ENCODE data around the gene TRIM36. TPM values are rescaled to one million over a fixed set of nuclear protein-coding genes. Genes with fewer than 3 reads are reported as not detected.

Gene TRIM36, protein sequence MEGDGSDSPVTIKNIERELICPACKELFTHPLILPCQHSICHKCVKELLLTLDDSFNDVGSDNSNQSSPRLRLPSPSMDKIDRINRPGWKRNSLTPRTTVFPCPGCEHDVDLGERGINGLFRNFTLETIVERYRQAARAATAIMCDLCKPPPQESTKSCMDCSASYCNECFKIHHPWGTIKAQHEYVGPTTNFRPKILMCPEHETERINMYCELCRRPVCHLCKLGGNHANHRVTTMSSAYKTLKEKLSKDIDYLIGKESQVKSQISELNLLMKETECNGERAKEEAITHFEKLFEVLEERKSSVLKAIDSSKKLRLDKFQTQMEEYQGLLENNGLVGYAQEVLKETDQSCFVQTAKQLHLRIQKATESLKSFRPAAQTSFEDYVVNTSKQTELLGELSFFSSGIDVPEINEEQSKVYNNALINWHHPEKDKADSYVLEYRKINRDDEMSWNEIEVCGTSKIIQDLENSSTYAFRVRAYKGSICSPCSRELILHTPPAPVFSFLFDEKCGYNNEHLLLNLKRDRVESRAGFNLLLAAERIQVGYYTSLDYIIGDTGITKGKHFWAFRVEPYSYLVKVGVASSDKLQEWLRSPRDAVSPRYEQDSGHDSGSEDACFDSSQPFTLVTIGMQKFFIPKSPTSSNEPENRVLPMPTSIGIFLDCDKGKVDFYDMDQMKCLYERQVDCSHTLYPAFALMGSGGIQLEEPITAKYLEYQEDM
- polyA plus RNA-seq (ENCODE audit: insufficient read length in 4 of 4): 1 to 10 TPM; 2.3 to 3.4 (median 2.9) TPM

DNA sequence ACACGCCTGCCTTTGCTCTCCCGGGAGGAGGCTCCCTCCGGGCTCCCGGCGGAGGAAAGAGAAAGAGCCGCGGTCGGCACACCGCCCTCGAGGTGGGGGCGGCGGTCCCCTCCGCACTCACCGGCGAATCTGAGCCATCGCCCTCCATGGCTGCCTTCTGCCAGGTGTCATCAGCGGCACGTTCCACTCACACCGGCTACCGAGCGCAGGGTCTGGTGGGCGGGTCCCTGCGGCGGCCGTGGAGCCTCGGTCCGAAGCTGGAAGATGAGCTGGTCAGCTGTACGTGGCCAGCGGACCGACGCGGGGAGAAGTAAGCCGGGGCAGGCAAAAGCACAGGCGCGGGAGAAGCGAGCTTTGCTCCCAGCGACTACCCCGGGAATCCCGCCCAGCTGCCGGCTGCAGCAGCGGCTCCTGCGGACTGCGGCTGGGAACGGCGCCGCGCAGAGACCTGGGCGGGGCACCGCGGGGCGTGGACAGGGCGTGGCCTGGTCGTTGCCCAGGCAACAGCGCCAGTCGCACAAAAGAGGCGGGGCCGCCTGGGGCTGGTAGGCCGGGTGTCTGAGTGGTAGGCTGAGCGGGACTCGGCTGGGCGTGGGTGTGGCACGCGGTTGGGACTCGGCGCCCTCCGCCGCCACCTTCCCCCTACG is at the start of gene TRIM36:
TRIM36 (minus strand) TSS at position 422 of the 647 bp plus-strand sequence; CDS start at position 148, 274 bp downstream.
- DNase-seq (ENCODE audit: low read depth in 4 of 4, low spot score in 3 of 4): peak; percentile 69 to 81 (median 72)

- DNase-seq (ENCODE audit: low read depth in 4 of 4, low spot score in 3 of 4): no peak
Measured at GRCh38 chr5:115214541-115214940, 44.8 kb upstream of the TRIM36 start.

GRCh38 chr5:115209279-115209678 is 39.6 kb upstream of the TRIM36 start:
- DNase-seq (ENCODE audit: low read depth in 4 of 4, low spot score in 3 of 4): peak; percentile 3 to 35 (median 14)

DNA sequence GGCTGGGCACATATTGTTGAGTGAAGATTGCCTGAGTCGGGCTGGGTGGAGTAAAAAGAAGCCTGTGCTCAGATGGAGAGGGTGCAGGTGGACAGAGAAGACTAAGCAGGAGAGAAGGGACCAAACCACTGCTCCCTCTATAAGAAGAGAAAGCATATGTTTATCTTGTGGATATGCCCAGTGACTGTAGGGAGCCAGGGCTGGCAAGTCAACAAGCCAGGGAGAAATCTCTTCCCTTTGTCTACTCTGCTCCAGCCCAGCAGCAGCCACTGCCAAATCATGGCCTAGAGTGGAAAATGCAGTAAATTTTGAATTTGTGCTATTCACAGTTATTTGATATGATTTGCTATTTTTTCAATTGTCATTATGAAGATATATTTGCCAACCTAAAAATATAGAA is 33.2 kb upstream of the TRIM36 start:
- no peak for DNase-seq (ENCODE audit: low read depth in 4 of 4, low spot score in 3 of 4)

- DNase-seq (ENCODE audit: low read depth in 4 of 4, low spot score in 3 of 4): no peak
Measured at GRCh38 chr5:115196161-115196560, 26.5 kb upstream of the TRIM36 start.

DNA sequence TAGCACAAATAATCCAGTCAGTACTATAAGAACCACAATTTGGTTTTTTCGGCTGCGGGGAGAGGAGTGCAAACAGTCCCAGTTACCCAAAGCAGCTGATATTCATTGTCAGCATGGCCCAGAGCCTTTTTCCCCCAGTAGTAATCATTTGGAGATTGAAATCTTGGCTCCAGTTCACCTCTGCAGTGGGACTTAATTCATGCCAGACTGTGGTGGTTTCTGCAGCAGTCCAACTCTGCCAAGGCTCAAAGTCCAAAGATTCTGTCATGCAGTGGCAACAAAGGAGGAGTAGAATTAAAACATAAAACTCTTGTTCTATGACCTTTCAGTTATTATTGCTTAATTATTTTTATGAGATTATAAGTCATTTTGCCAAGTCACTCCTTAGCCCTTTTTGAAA is 25.0 kb upstream of the TRIM36 start:
- no peak for DNase-seq (ENCODE audit: low read depth in 4 of 4, low spot score in 3 of 4)

DNA sequence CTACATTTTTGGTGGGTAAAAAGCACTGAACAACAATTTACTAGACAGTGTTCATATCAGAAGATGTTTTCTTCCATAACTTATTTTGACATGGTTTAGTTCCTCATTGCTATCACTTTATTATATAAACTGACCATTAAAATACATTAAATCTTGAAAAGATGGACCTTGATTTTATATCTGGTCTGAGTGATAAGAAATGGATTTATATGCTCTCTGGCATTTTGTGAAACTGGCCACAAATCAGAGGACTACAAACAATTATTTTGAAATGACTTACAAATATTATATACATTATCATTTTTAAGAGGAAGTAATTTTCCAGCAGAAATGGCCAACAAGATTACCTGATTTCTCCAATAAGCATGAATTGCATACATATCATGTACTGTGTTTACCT is 23.6 kb upstream of the TRIM36 start:
- DNase-seq (ENCODE audit: low read depth in 4 of 4, low spot score in 3 of 4): no peak

DNA sequence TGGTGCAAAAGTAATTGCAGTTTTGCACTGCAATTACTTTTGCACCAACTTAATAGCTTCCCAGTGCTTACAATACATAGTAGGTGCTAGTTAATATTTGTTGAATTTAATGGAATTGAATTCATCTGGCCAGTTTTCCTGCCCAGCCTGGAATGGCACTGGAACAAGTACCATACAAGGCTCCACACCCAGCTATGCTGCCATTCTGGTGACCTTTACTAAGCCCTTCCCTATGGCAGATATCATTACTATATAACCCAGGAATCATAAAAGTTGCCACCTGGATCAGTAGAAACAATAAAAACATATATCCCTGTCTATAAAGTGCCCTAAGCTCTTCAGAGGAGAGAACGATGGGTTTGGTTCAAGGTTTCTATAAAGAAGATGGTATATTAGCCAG is 22.4 kb upstream of the TRIM36 start:
- no peak for DNase-seq (ENCODE audit: low read depth in 4 of 4, low spot score in 3 of 4)

DNA sequence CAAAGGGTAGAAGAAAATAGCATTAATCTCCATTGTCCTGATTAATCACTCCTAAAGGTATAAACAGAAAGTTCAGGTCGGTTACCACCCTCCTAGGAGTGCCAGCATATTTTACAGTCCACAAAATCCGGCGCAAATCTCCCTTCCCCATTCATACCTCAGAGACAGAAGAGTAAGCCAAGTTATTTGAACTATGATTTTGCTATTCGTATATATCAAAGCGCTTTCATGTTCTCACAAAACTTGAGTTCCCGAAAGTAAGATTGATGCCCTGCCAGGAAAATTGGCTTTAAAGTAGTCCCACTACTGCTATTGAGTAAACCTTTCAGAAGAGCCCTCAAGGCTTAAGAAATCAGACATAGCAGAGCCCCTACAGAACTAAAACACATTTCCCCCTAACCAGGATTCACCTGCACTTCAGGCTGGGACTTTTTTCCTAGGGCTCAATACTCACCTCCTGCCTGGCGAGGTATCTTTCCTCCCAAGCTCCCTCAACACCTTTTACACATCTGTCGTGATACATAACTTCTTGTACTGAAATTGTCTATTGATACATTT is 21.8 kb upstream of the TRIM36 start:
- no peak for DNase-seq (ENCODE audit: low read depth in 4 of 4, low spot score in 3 of 4)

DNA sequence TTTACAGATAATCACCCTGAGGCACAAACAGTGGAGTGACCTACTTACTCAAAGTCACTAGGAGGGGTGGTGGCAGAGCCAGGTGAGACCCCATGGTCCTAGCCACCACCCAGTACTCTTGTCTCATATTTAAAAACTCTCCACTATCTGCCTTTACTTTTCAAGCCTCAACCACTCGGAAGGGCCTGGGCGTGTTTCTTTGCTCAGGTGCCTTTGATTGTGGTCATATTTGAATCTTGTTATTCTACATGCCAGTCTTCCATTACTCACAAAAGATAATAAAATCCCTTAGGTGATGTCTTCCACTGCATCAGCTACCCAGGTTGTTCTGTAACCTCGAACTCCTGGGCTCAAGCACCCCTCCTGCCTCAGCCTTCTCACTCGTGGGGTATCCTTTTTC is 20.7 kb upstream of the TRIM36 start:
- no peak for DNase-seq (ENCODE audit: low read depth in 4 of 4, low spot score in 3 of 4)

- DNase-seq (ENCODE audit: low read depth in 4 of 4, low spot score in 3 of 4): no peak
Measured at GRCh38 chr5:115189866-115190265, 20.2 kb upstream of the TRIM36 start.

DNA sequence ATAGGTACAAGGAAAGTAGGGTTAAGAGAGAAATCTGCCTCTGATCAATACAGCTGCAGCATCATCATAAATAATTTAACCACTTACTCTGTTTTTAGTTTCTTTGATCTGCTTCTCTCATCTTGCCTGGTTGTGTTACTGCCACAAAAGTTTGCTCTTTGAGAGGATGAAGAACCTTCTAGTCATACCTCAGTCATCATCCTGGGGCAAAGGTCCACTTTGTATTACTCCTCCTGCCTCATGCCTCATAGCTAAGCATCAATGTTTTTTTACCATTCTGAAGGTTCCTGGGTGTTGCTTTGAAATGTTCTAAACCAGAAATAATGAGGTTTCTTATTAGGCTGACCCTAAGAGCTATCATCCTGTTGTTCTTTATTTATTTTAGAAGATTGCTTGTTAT is 17.1 kb upstream of the TRIM36 start:
- DNase-seq (ENCODE audit: low read depth in 4 of 4, low spot score in 3 of 4): no peak

- no peak for DNase-seq (ENCODE audit: low read depth in 4 of 4, low spot score in 3 of 4)
Measured at GRCh38 chr5:115184770-115185169, 15.1 kb upstream of the TRIM36 start.

DNA sequence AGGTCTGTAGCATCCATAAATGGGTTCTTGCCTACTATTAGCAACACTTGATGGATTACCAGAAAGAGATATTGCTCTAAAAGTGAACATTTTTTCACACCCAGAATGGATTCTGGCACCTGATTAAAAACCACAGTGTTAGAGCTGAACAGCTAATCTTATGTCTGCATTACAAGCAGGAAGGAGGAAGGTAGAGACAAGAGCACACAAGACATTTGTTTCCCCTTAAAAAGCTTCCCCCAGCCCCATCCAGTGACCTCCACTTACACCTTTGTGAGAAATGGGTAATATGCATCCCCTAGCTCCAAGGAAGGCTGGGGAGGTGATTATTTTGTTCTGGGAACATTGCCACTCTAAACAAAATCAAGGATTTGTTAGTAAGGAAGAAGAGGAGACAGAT is 12.0 kb upstream of the TRIM36 start:
- no peak for DNase-seq (ENCODE audit: low read depth in 4 of 4, low spot score in 3 of 4)

DNA sequence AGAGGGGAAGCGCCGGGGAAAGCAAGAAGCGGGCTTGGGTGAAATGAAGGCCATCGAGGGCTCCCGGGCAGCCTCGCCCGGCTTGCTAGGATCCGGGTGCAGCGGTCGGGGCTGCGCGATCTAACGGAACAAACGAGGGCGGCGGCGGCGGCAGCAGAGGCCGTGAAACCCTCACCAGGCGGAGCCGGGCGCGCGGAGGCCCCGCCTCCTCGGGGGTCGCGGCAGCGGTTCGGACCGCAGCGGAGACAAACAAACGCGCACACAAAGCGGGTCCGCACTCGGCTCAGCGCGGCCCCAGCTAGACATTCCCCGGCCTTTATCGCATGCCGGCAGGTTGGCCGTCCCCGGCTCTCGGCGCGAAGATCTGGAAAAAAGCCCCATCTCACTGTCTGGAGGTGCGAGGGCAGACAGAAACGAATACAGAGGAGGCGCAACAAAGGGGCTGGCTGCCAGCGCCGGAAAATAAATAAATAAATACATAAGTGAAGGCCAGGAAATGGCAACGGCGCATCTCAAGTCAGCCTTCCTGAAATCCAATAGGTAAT is 10.5 kb upstream of the TRIM36 start:
- DNase-seq (ENCODE audit: low read depth in 4 of 4, low spot score in 3 of 4): no peak

GRCh38 chr5:115179394-115180164 is 9.9 kb upstream of the TRIM36 start:
- DNase-seq (ENCODE audit: low read depth in 4 of 4, low spot score in 3 of 4): no peak

DNA sequence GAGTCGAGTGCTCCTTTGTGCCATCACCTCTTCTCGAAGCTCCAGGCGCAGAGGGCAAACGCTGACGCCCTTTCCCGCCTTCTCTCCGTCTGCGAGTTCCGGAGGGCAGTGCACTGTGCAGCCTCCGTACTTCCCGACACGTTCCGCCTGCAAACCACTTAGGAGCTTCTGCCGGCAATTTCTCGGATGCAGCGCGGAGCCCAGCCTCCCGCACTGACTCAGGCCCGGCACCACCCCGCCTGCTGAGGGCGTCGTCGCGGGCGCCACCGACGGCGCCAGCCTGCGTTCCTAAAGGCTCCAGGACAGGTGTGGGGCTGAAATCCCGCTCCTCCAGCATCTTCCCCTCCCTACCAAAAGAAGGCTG is 9.3 kb upstream of the TRIM36 start:
- no peak for DNase-seq (ENCODE audit: low read depth in 4 of 4, low spot score in 3 of 4)

GRCh38 chr5:115170929-115171510 is 1.3 kb upstream of the TRIM36 start:
- no peak for DNase-seq (ENCODE audit: low read depth in 4 of 4, low spot score in 3 of 4)

DNA sequence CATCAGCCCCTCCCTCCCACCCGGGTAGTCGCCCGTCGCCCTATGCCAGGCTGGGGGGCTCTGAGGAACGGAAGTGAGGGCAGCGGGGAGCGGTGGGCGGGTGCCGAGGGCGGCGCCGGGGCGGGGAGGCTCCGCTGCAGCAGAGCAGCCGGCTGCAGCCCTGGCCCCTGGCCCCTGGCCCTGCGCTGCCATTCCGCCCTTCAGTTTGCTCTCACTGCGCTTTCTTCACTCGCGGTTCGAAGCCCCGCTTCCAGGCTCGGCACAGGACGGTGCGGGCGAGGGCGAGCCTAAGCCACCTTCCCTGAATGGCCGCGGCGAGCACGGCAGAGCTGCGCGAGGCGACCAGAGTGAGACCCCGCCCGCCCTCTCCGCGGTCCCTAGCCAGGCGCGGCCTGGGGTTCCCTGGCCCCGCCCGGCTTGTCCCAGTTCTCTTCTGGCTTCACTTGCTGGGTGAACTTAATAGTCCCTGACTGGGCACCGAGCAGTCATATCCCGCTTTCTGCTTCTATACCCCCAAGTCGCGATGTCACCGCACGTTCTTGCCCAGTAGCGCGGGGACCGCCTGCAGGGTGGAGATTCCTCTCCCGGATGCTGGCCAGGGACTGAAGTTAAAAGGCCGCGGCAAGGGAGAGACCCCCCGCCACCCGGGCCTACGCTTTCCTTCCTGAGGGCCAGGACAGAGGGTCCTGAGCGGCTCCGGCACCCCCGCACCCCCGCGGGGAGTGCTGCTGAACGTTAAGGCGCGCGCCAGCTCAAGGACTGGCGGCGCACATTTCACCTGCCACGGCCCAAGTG is 623 bp upstream of the TRIM36 start:
- DNase-seq (ENCODE audit: low read depth in 4 of 4, low spot score in 3 of 4): no peak

Measured in right renal pelvis (tissue), 4 donors.